GM19035 (cell line): ENCODE results near the gene UST.
"Not testable (repeated sequence)": the region's sequence is repeated elsewhere in the genome, so short reads cannot be mapped to it uniquely, and the experiment has no call there.

ENCODE experiments used
- ATAC-seq: cut with Tn5 transposase; IDR thresholded peaks from one replicate; pipeline ENCODE4 v1.9.1; 2021; ENCODE audit not compliant: unreplicated experiment

The UST gene

DNA sequence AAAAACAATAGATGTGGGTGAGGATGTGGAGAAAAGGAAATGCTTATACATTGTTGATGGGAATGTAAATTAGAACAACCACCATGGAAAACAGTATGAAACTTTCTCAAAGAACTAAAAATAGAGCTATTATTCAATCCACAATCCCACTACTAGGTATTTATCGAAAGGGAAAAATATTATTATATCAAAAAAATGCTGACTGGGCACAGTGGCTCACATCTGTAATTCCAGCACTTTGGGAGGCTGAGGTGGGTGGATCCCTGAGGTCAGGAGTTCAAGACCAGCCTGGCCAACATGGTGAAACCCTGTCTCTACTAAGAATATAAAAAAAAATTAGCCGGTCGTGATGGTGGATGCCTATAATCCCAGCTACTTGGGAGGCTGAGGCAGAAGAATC lies 357.1 kb downstream of the UST start:
- ATAC-seq, result not testable (repeated sequence)

DNA sequence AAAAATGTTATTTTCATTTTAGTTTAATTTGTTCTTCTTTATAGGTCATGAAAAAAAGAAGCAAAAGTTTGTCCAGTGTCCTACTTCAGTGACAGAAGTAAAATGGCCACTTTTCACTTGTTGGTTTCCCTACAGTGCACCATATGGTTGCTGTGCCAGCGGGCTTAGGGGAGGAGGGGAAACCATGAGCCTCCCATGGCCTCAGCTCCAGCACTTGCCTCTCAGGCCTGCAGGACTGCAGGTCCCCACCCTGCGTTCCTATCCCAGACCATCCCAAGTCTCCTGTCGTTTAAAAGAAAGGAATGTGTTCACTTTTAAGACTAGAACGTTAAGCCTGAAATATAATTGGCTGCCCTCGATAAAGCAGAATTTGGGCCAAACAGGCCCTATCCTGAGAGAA lies 360.7 kb downstream of the UST start:
- no peak for ATAC-seq

- no peak for ATAC-seq
Observed at GRCh38 chr6:149108038-149108748, 361.4 kb downstream of the UST start.

DNA sequence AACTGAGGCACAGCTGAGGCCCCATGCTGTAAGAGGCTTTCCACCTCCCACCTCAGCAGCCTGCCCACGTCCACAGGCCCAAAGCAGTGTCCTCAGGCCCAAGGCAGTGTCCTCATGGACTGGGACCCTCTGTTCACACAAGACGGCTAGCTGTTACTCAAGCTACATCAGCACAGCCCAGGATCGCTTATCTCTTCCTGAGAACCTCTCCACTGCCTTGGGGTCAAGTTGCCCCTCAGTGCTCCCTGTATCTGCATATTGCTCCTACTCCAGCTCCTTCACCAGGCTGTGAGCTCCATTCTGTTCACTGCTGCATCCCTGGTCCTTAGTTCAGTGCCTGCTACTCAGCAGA lies 361.9 kb downstream of the UST start:
- no peak for ATAC-seq

DNA sequence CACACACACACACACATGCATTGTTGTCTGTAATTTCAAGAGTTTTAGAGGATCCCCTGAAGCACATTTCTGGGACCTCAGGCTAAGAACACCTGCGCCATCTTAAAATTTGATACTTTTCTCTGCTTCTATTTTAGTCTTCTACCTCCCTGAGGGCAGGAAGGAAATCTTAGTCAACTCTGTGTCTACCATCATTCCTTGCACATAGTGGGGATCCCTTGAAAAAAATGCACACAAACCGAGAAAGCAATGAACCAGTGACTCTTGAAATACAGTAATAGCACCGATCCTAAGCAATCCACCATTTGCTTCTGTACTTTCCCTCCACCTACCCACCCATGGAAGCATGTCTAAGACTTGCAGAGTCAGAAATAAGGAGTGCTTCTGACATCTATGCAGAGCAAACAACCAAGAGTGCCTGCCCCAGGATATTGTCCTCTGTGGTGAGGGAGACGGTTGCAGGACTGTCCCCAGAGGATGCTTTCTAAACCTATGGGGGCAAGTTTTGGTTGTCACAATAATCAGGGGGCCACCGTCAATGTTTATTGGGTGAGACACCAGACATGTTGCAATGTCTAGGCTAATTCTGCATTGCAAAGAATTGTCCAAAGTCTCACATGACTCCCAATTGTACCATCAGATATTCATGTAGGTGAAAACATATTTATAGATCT lies 362.7 kb downstream of the UST start:
- ATAC-seq, result no peak

DNA sequence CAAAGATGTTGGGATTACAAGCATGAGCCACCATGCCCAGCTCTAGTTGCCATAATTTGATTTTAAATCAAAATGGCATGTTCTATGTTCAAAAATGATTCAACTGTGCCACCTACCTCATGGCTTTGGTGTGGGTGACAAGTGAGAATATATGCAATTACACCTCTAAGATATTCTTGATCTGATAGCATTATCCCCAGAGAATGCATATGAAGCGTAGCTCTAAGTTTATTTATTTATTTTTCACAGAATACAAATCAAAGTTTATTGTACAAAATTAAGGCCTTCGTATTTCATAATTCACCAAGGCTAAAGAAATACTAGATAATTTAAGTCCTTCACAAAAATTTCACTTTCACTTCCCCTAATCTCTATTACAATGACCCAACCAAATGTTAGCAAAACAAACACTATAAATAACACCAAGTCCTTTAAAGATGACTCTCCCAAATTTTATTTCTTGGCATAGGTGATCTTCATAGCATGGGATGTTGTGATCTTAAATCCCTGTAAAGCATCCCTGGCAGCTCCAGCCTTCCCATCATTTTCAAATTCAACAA lies 364.8 kb downstream of the UST start:
- ATAC-seq, result peak; percentile 44

GRCh38 chr6:149112976-149113375 lies 366.1 kb downstream of the UST start:
- peak; percentile 64 for ATAC-seq

DNA sequence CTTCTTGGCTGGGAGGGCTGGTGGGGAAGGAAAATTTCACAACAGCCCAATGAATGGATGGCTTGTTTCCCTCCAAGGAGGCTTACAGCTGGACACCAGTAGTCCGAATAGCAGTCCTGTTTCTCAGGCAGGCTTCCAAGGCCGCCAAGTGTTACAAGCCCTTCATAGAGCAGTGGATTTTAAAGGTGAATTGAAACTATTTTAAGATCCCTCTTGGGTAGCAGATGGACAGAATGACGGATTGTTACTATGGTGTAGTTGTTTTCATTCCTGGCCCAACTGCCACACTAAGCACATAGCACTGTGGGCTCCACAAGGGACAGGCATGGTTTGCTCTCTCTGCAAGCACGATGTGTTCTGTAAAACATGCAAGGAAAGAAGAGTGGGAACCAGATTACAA lies 367.3 kb downstream of the UST start:
- no peak for ATAC-seq

- ATAC-seq, result no peak
Observed at GRCh38 chr6:149118737-149119653, 372.2 kb downstream of the UST start.

DNA sequence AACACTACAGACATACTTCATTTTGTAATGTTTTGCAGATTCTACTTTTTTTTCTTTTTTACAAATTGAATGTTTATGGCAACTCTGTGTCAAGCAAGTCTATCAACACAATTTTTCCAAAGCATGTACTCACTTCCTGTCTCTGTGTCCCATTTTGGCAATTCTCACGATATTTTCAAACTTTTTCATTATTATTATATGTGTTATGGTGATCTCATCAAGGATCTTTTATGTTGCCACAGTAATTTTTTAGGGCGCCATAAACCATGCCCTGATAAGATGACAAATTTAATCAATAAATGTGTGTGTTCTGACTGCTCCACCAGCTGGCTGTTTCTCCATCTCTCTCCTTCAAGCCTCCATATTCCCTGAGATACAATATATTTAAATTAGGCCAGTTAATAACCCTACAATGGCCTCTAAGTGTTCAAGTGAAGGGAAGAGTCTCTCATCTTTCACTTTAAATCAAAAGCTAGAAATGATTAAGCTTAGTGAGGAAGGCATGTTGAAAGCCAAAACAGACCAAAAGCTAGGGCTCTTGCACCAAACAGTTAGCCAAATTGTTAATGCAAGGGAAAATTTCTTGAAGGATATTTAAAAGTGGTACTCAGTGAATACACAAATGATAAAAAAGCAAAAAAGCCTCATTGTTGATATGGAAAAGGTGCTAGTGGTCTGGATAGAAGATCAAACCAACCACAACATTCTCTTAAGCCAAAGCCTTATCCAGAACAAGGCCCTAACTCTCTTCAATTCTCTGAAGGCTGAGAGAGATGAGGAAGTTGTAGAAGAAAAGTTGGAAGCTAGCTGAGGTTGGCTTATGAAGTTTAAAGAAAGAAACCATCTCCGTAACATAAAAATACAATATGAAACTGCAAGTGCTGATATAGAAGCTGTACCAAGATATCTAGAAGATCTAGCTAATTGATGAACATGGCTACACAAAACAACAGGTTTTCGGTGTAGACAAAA lies 376.3 kb downstream of the UST start:
- no peak for ATAC-seq

GRCh38 chr6:149125309-149125708 lies 378.5 kb downstream of the UST start:
- ATAC-seq, result no peak
